Measurements from ENCODE around the gene GPC5.

DNA sequence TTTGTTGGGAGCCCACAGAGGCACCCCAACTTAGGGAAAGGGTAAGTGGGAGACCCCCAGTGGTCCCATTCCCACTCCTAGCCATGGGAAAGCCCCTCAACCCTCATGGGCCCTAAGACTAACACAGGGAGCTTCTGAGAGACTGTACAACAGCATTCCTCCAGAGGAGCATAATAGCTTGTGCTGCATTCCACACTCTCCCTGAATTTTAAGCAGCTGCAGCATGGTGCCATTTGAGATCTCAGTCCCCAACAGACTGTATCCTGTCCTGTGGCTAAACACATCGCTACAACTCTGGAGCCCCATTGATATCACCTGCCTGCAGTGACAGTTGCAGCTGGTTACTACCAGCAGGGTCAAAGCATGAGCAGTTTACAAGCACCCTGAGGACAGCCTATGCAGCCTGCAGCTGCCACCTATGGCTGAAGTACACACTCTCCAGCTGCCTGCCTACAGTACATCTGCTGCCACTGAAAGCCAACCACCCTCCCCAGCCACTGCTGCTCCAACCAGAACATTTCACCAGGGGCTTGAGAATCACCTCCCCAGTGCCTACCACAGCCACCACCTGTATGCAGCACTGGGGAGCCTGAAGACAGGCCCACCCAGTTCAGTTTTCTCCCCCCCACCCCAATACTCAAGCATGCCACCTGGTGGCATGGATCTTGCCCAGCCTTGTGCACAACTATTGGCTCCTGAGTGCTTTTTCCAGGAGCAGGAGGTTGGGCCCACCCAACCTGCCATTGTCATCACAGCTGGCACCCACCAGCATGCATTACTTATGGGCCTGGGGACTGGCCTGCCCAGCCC is 557.3 kb downstream of the GPC5 start:
- no peak for TF ChIP-seq POLR2A (IDR thresholded peaks at IDR 0.05; ENCODE audit: low read length)
- TF ChIP-seq, protein P1, sequence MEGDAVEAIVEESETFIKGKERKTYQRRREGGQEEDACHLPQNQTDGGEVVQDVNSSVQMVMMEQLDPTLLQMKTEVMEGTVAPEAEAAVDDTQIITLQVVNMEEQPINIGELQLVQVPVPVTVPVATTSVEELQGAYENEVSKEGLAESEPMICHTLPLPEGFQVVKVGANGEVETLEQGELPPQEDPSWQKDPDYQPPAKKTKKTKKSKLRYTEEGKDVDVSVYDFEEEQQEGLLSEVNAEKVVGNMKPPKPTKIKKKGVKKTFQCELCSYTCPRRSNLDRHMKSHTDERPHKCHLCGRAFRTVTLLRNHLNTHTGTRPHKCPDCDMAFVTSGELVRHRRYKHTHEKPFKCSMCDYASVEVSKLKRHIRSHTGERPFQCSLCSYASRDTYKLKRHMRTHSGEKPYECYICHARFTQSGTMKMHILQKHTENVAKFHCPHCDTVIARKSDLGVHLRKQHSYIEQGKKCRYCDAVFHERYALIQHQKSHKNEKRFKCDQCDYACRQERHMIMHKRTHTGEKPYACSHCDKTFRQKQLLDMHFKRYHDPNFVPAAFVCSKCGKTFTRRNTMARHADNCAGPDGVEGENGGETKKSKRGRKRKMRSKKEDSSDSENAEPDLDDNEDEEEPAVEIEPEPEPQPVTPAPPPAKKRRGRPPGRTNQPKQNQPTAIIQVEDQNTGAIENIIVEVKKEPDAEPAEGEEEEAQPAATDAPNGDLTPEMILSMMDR (IDR thresholded peaks at IDR 0.05), result no peak
- TF ChIP-seq EHMT2 (IDR thresholded peaks at IDR 0.05; ENCODE audit: low read depth), result no peak
- TF ChIP-seq, protein P2, sequence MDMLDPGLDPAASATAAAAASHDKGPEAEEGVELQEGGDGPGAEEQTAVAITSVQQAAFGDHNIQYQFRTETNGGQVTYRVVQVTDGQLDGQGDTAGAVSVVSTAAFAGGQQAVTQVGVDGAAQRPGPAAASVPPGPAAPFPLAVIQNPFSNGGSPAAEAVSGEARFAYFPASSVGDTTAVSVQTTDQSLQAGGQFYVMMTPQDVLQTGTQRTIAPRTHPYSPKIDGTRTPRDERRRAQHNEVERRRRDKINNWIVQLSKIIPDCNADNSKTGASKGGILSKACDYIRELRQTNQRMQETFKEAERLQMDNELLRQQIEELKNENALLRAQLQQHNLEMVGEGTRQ (IDR thresholded peaks at IDR 0.05), result no peak
- no peak for TF ChIP-seq BHLHE40 (IDR thresholded peaks at IDR 0.05; ENCODE audit: low read depth, low read length)
- no peak for TF ChIP-seq CEBPB (IDR thresholded peaks at IDR 0.05)
- TF ChIP-seq NR3C1 (IDR thresholded peaks at IDR 0.05), result no peak
- TF ChIP-seq, protein P3, sequence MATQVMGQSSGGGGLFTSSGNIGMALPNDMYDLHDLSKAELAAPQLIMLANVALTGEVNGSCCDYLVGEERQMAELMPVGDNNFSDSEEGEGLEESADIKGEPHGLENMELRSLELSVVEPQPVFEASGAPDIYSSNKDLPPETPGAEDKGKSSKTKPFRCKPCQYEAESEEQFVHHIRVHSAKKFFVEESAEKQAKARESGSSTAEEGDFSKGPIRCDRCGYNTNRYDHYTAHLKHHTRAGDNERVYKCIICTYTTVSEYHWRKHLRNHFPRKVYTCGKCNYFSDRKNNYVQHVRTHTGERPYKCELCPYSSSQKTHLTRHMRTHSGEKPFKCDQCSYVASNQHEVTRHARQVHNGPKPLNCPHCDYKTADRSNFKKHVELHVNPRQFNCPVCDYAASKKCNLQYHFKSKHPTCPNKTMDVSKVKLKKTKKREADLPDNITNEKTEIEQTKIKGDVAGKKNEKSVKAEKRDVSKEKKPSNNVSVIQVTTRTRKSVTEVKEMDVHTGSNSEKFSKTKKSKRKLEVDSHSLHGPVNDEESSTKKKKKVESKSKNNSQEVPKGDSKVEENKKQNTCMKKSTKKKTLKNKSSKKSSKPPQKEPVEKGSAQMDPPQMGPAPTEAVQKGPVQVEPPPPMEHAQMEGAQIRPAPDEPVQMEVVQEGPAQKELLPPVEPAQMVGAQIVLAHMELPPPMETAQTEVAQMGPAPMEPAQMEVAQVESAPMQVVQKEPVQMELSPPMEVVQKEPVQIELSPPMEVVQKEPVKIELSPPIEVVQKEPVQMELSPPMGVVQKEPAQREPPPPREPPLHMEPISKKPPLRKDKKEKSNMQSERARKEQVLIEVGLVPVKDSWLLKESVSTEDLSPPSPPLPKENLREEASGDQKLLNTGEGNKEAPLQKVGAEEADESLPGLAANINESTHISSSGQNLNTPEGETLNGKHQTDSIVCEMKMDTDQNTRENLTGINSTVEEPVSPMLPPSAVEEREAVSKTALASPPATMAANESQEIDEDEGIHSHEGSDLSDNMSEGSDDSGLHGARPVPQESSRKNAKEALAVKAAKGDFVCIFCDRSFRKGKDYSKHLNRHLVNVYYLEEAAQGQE (IDR thresholded peaks at IDR 0.05), result no peak
- TF ChIP-seq, protein P4, sequence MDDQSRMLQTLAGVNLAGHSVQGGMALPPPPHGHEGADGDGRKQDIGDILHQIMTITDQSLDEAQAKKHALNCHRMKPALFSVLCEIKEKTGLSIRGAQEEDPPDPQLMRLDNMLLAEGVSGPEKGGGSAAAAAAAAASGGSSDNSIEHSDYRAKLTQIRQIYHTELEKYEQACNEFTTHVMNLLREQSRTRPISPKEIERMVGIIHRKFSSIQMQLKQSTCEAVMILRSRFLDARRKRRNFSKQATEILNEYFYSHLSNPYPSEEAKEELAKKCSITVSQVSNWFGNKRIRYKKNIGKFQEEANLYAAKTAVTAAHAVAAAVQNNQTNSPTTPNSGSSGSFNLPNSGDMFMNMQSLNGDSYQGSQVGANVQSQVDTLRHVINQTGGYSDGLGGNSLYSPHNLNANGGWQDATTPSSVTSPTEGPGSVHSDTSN (IDR thresholded peaks at IDR 0.05), result no peak
- TF ChIP-seq, protein P5, sequence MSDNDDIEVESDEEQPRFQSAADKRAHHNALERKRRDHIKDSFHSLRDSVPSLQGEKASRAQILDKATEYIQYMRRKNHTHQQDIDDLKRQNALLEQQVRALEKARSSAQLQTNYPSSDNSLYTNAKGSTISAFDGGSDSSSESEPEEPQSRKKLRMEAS (IDR thresholded peaks at IDR 0.05), result no peak
- TF ChIP-seq ESRRA (IDR thresholded peaks at IDR 0.05; ENCODE audit: borderline replicate concordance, low read length), result no peak
- TF ChIP-seq RCOR1 (IDR thresholded peaks at IDR 0.05; ENCODE audit: low read depth, low read length), result no peak

Data from A549 (cell line).